ENCODE results near the gene APOBR. TPM values are rescaled to one million over a fixed set of nuclear protein-coding genes. Genes with fewer than 3 reads are reported as not detected.

The APOBR gene
- total and polyA plus RNA-seq, 2 of the 13 experiments (the other 11 are each of a cell fraction or from before 2014, with no cell fraction given) = 0.03 TPM; not detected in 1

GRCh38 chr16:28497386-28497785 lies 2.9 kb downstream of the APOBR start (continued):
- TF ChIP-seq HMGXB4 (CRISPR knock-in tag; IDR thresholded peaks at IDR 0.05; ENCODE audit: borderline replicate concordance in 1 of 2, low read depth in 1 of 2) (no peak), ZNF777 (CRISPR knock-in tag; IDR thresholded peaks at IDR 0.05) (no peak), E2F2 (CRISPR knock-in tag; IDR thresholded peaks at IDR 0.05; ENCODE audit: borderline replicate concordance) (no peak), ZNF430 (CRISPR knock-in tag; IDR thresholded peaks at IDR 0.05) (no peak), THAP8 (CRISPR knock-in tag; IDR thresholded peaks at IDR 0.05; ENCODE audit: borderline replicate concordance) (no peak)

GRCh38 chr16:28497861-28498599 lies 3.6 kb downstream of the APOBR start:
- peaks cover 13% of the 10 kb centered on the region; the same call in 1 of the 2 replicates for H3K4me1 ChIP-seq (ENCODE audit: insufficient read depth, low read length)
- no peak for ATAC-seq
- no peak overlapping the region for H3K27ac ChIP-seq (ENCODE audit: extremely low read length, insufficient read depth, low read length)
- in situ Hi-C loops (cut with HindIII; ENCODE audit: extremely low pct_ligation_motif_present, low pct_unique_long_range_greater_than_20kb) (no loop called here), intact Hi-C loops (cut with micrococcal nuclease; ENCODE audit: unreplicated experiment) (no loop called here)
- H3K4me2 ChIP-seq (ENCODE audit: low read depth, low read length) = no peak overlapping the region
- FAIRE-seq = no peak
- H4K20me1 ChIP-seq (ENCODE audit: insufficient read depth, low read length) = no peaks in the 10 kb centered on the region
- H3K36me3 ChIP-seq (replicated peaks in 1 of 2; ENCODE audit: control insufficient read depth in 1 of 2, insufficient read depth in 2 of 2, low read length in 2 of 2) = no peaks in the 10 kb centered on the region
- H3K9ac ChIP-seq (ENCODE audit: insufficient read depth, low read depth, low read length) = no peak overlapping the region
- ChIA-PET POLR2A (interaction anchor here (0.7 kb wide), 1 partner anchor 32 kb away, joined by 3 read pairs; no protein-coding TSS in a partner anchor), CTCF (ENCODE audit: low intra/inter-chr PET ratio, low total read pairs) (no interaction called here)
- WGBS (ENCODE audit: low lambda C conversion rate) = 47% methylated on average over 12 of the region's 33 CpGs
- H3K79me2 ChIP-seq (ENCODE audit: insufficient read depth, low read length) = no peaks in the 10 kb centered on the region
- DNase-seq (ENCODE audit: low spot score) = no peak
- TF ChIP-seq SRSF9 (IDR thresholded peaks at IDR 0.05; ENCODE audit: borderline replicate concordance, insufficient read depth, low read depth, low read length, poor library complexity, severe bottlenecking) = no peak
- TF ChIP-seq CTCF (CRISPR knock-in tag; IDR thresholded peaks at IDR 0.05) = peak; percentile 33
- TF ChIP-seq ZNF7 (CRISPR knock-in tag; IDR thresholded peaks at IDR 0.05) = no peak
- 0 out of 2 replicates have a peak, but pooled peaks have one; percentile 17 for TF ChIP-seq ZFP91 (CRISPR knock-in tag; IDR thresholded peaks at IDR 0.05; ENCODE audit: borderline replicate concordance)
- H3K4me3 ChIP-seq (replicated peaks in 1 of 3; ENCODE audit: insufficient read depth in 1 of 3, low read depth in 2 of 3, low read length in 3 of 3) = no peak overlapping the region
- no TSS peak for BruUV-seq (replicated peaks)
- H3K27me3 ChIP-seq (ENCODE audit: control insufficient read depth in 1 of 2, insufficient read depth in 2 of 2, low read length in 2 of 2) = peaks cover 18 to 59% of the 10 kb centered on the region in 2 experiments
- H2AFZ ChIP-seq (ENCODE audit: low read length) = no peak overlapping the region
- no peaks in the 10 kb centered on the region for H3K9me3 ChIP-seq (ENCODE audit: low read length)

Data from HepG2 (cell line).